ENCODE measurements around the gene NEO1. TPM values are rescaled to one million over a fixed set of nuclear protein-coding genes. Genes with fewer than 3 reads are reported as not detected.

NEO1 gene
- total RNA-seq, 1 donor from 2014 or later = 136 TPM

DNA sequence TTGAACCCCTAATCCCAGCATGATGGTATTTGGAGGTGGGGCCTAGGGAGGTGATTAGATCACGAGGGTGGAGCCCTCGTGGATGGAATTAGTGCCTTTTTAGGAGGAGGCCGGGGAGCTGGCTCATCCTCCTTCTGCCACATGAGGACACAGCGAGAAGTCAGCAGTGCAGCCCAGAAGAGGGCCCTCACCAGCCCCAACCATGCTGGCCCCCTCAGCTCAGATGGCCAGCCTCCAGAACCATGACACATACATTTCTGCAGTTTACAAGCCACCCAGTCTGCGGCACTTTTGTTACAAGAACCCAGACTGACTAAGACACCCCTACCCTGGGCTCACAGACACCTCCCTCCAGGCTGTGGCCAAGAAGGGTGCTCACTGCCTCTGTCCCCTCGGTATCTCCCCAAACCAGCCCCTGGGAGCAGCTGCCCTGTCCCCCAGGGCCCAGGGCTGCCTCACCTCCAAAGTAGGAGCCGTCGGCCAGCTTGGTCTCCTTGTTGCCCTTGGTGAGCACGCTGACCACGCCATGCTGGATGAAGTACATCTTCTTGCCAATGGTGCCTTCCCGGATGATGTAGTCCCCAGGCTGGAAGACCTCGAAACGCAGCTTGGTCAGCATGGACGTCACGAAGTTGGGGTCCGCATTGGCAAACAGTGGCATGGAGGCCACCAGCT lies 272.4 kb downstream of the NEO1 start:
- Mint-ChIP-seq H3K4me1 (no peaks in the 10 kb centered on the region), H3K4me3 (no peak overlapping the region), H3K27me3 (ENCODE audit: low read depth) (peaks cover 6% of the 10 kb centered on the region), H3K36me3 (no peaks in the 10 kb centered on the region), H3K9me3 (no peaks in the 10 kb centered on the region), H3K27ac (no peak overlapping the region)
- DNase-seq (ENCODE audit: low spot score in 2 of 2, unreplicated experiment in 2 of 2) = no peak
- TF ChIP-seq, protein P1, sequence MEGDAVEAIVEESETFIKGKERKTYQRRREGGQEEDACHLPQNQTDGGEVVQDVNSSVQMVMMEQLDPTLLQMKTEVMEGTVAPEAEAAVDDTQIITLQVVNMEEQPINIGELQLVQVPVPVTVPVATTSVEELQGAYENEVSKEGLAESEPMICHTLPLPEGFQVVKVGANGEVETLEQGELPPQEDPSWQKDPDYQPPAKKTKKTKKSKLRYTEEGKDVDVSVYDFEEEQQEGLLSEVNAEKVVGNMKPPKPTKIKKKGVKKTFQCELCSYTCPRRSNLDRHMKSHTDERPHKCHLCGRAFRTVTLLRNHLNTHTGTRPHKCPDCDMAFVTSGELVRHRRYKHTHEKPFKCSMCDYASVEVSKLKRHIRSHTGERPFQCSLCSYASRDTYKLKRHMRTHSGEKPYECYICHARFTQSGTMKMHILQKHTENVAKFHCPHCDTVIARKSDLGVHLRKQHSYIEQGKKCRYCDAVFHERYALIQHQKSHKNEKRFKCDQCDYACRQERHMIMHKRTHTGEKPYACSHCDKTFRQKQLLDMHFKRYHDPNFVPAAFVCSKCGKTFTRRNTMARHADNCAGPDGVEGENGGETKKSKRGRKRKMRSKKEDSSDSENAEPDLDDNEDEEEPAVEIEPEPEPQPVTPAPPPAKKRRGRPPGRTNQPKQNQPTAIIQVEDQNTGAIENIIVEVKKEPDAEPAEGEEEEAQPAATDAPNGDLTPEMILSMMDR (IDR thresholded peaks at IDR 0.05; ENCODE audit: unreplicated experiment) = no peak

DNA sequence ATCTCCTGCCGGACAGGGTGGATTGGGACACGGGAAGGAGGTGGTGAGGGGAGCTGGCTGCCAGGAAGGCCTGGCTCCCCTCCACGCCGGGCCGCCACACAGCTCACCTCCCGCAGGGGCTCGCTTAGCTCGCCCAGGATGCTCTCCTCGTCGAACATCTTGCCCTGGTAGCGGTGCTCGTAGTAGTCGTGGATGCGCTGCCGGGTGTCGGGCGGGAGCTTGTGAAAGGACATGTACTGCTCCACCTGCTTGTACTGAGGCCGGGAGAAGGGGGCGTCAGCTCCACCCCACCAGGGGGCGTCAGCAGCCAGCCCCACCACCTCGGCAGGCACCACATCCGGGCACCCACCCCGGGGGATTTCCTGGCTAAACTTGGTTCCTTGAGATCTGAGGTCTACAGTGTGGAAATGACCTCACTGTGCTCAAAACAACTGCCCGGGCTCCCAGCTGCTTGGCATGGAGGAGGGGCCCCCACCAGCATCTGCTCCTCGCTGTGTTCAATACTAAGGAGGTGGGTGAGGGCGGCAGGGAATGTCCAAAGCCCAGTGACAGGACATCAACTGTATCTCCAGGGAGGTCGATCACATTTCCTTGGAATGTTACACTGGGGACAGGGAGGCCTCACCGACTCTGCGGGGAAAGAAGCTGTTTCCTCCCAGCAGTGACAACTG lies 273.1 kb downstream of the NEO1 start:
- Mint-ChIP-seq H3K27ac (no peak overlapping the region), H3K4me1 (no peaks in the 10 kb centered on the region), H3K36me3 (no peaks in the 10 kb centered on the region), H3K27me3 (ENCODE audit: low read depth) (peaks cover 2% of the 10 kb centered on the region), H3K4me3 (no peak overlapping the region), H3K9me3 (no peaks in the 10 kb centered on the region)
- TF ChIP-seq, protein P1 (IDR thresholded peaks at IDR 0.05; ENCODE audit: unreplicated experiment) = no peak
- no peak for DNase-seq (ENCODE audit: low spot score in 2 of 2, unreplicated experiment in 2 of 2)

DNA sequence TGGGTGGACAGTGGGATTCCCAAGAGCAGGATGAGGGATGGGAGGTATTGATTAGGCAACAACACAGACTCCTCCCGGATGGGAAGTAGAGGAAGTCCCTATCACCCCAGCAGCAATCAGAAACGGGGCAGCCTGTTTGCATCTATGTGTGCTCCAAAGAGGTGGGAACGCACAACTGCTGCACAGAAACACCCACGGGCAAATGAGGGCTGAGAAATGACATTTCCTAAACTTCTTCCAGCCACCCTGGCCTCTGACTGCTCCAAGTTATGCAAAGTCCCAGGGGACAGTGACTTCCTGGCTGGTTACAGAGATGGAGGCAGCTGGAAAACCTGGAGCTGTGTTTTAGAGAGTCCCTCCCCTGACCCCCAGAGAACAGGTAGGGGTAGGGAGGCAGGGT lies 273.9 kb downstream of the NEO1 start:
- TF ChIP-seq, protein P1 (IDR thresholded peaks at IDR 0.05; ENCODE audit: unreplicated experiment) = no peak
- no peaks in the 10 kb centered on the region for H3K36me3 Mint-ChIP-seq
- H3K4me3 Mint-ChIP-seq = no peak overlapping the region
- H3K4me1 Mint-ChIP-seq = no peaks in the 10 kb centered on the region
- no peak for DNase-seq (ENCODE audit: low spot score in 2 of 2, unreplicated experiment in 2 of 2)
- H3K27me3 Mint-ChIP-seq (ENCODE audit: low read depth) = no peaks in the 10 kb centered on the region
- no peaks in the 10 kb centered on the region for H3K9me3 Mint-ChIP-seq
- H3K27ac Mint-ChIP-seq = no peak overlapping the region

DNA sequence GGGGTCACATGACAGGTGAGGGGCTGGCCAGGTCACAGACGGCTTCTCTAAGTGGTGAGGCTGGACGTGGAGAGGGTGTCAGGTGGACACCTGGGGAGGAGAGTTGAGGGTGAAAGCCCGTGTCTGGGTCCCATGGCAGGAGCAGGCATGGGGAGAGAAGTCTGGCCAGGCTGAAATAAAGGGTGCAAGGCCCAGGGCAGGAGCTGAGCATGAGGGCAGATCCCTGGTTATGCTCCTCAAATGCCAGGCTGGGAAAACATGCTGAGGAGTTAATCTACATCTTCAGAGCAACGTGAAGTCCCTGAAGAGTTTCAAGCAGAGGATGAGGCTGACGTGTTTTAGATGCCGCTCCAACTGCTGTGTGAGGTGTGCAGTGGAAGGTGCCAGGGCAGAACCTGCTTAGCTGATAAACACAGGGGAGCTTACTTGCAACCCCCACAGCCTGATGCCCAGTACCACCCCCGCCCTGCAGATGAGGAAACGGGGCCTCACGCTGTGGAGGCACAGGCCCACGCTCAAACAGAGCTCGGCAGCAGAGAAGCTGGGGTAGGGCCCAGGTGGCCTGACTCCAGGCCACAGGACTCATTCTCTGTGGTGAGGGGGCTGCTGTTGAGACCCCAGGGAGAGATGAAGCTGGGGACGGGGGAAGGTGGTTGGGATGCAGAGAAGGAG lies 276.0 kb downstream of the NEO1 start:
- DNase-seq (ENCODE audit: low spot score in 2 of 2, unreplicated experiment in 2 of 2) = no peak
- no peaks in the 10 kb centered on the region for H3K36me3 Mint-ChIP-seq
- no peak overlapping the region for H3K4me3 Mint-ChIP-seq
- H3K9me3 Mint-ChIP-seq = no peaks in the 10 kb centered on the region
- H3K4me1 Mint-ChIP-seq = no peaks in the 10 kb centered on the region
- no peak overlapping the region for H3K27ac Mint-ChIP-seq
- no peaks in the 10 kb centered on the region for H3K27me3 Mint-ChIP-seq (ENCODE audit: low read depth)
- TF ChIP-seq, protein P1 (IDR thresholded peaks at IDR 0.05; ENCODE audit: unreplicated experiment) = no peak

DNA sequence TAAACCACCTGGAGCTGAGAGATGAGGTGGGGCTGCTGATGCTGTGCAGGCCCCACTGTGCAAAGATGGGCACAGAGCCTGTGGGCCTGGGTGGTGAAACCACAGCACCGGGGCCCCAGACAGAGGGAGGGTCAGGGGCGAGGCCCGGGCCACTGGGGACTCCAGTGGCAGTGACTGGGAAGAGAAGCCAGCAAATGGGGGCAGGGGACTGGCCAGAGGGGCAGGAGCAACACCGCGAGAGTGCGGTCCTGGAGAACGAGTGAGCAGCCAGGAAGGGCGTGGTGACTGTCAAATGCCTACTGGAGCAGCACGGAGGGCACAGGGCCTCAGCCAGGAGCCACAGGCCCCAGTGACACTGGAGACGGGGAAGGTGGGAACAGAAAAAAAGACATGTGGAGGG lies 276.7 kb downstream of the NEO1 start:
- no peak for DNase-seq (ENCODE audit: low spot score in 2 of 2, unreplicated experiment in 2 of 2)
- H3K4me3 Mint-ChIP-seq = no peak overlapping the region
- TF ChIP-seq, protein P1 (IDR thresholded peaks at IDR 0.05; ENCODE audit: unreplicated experiment) = no peak
- H3K4me1 Mint-ChIP-seq = no peaks in the 10 kb centered on the region
- no peaks in the 10 kb centered on the region for H3K36me3 Mint-ChIP-seq
- H3K27me3 Mint-ChIP-seq (ENCODE audit: low read depth) = no peaks in the 10 kb centered on the region
- H3K9me3 Mint-ChIP-seq = no peaks in the 10 kb centered on the region
- no peak overlapping the region for H3K27ac Mint-ChIP-seq
